Activated CD8-positive, alpha-beta memory T cell treated with anti-CD3 and anti-CD28 coated beads, Interleukin-2, amount 50 U/mL, for 1 hour (primary cell): ENCODE results near the gene CYP27B1.
"Not testable (repeated sequence)": the region's sequence is repeated elsewhere in the genome, so short reads cannot be mapped to it uniquely, and the experiment has no call there.

Experiments
- DNase-seq: peaks from one replicate; pipeline ENCODE4 v3.0.0-alpha.2; 2020; ENCODE audit errors: extremely low read depth

CYP27B1 gene

DNA sequence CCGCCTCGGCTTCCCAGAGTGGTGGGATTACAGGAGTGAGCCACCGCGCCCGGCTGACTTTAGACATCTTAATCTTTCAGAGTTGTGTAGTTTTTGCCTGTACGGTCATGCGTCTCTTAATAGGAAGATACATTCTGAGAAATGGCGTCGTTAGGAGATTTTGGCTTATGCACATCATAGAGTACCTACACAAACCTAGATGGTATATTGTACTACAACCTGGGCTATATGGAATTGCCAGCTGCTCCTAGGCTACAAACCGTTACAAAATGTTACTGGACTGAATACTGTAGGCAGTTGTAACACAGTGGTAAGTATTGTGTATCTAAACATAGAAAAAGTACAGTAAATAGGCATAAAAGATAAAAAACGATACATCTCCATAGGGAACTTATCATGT, 17.0 kb upstream of the CYP27B1 start:
- DNase-seq = no peak

- DNase-seq = no peak
Observed at GRCh38 chr12:57783466-57783801, 16.6 kb upstream of the CYP27B1 start.

DNA sequence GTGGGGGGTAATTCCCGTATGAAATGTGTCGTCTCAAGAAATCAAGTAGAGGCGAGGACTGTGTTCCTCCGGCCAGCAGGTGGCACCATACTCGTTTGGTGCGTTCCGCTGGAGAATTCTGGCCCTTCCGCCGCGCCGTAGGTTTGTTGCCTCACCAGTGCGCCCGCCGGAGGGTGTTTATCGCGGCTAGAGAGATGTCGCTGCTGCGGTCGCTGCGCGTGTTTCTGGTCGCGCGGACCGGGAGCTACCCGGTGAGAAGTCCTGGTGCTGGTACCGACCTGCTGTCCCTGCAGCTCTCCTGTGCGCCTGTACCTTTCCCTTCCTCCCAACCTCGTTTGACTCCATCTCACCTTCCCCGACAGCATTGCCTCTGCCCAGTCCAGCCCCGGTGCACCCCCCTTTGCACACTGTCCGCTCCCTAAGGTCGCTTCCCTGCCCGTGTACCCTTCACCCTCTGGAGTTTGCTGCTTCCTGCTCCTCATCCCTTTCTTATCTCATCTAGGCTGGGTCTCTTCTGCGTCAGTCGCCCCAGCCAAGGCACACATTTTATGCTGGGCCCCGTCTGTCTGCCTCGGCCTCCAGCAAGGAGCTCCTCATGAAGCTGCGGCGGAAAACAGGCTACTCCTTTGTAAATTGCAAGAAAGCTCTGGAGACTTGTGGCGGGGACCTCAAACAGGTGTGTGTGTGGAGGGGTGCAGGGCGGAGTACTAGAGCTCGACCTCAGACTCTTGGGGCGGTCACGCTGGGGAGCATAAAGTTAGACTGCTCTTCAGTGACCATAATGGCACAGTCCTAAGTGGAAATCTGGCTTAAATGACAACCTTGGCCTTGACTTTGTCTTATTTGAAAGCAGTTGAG, 16.0 kb upstream of the CYP27B1 start, which contains the start of gene TSFM:
Gene TSFM, plus strand, starts transcription at position 180 of the 858 bp plus-strand sequence. Its CDS starts 15 bp downstream, at position 195.
- DNase-seq = peak; percentile 96

DNA sequence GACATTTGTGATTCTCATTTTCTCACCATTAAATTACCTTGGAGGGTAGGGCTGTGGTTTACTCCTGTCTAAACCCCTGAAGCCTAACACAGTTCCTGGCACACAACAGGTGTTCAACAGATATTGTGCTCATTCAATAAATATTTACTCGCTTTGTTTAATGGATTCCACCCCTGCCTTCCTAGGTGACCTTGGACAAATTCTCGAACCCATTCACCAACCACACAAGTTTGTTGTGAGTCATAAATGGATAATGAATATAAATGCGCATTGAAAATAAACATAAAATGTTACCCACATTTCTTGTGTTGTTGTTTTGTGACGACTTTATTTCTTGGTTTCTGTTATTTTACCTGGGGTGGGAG, 15.3 kb upstream of the CYP27B1 start:
- DNase-seq = no peak

DNA sequence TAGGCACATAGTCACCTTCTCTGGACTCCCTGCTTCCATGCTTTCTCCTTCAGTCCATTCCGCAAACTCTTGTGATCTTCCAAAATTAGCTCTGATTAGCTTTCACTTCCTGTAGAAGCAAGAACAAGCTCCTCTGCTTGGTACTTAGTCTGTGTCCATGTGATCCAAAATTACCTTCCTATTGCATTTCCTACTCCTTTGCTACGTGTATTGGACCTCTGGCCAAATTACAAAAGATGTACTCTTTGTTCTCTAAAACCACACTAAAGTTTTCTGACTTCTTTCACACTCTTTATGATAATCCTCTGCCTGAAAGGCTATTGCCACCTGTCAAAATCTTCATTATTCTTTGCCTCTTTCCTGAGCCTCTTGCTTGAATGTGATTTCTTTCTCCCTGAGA, 14.9 kb upstream of the CYP27B1 start:
- no peak for DNase-seq

DNA sequence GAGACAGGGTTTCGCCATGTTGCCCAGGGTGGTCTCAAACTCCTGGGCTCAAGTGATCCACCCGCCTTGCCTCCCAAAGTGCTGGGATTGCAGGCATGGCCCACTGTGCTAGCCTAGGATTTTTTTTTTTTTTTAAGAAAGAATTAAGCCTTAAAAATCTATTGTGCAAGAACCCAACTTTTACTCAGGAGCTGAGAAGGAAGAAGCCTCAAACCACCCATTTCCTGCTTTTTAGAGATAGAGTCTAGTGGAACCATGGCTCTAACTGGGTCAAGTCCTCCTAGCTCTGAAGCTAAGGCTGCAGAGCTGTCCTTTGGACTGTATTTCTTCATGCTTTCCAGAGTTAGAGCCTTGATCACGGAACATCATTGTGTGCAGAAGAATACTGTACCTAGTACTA, 14.4 kb upstream of the CYP27B1 start:
- no peak for DNase-seq

GRCh38 chr12:57780284-57780897, 13.5 kb upstream of the CYP27B1 start:
- no peak for DNase-seq

DNA sequence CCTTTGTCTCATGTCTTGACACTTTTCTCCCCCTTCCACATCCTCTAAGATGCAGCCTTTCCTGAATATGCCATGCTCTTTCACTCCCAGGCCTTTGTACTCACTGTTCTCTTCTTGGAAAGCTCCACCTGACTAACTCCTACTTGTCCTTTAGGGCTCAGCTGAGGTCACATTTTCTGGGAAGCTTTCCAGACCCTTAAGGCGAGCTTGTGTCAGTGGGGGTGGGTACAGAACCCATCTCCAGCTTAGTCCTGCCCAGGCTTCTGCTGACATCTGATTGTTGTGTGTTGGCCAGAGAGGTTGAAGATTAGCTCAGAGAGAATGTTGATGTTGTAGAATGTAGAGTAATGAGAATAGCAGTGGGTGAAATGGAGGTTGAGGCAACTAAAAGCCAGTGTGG, 12.9 kb upstream of the CYP27B1 start:
- no peak for DNase-seq

GRCh38 chr12:57777911-57778310, 11.0 kb upstream of the CYP27B1 start:
- DNase-seq = no peak

DNA sequence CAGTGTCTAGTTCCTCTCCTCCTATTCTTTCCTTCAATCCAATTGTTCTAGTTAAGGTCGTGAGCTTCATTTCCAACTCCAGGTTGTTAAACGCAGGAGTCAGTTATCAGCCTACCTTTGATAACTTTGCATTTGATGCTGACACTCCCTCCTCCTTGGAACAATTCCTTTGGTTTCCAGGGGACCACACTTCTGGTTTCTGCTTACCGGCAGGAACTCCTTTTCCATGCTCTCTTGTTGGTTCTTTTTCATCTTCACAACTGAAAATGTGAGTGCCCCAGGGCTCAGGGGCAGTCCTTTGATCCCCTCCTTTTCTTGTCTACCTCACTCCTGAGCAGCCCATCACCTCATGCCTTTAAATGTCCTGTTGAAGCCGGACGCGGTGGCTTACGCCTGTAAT, 10.5 kb upstream of the CYP27B1 start:
- DNase-seq = no peak

- no peak for DNase-seq
Observed at GRCh38 chr12:57776247-57776587, 9.3 kb upstream of the CYP27B1 start.

- DNase-seq = no peak
Observed at GRCh38 chr12:57775563-57776246, 8.8 kb upstream of the CYP27B1 start.

GRCh38 chr12:57775044-57775443, 8.2 kb upstream of the CYP27B1 start:
- no peak for DNase-seq

DNA sequence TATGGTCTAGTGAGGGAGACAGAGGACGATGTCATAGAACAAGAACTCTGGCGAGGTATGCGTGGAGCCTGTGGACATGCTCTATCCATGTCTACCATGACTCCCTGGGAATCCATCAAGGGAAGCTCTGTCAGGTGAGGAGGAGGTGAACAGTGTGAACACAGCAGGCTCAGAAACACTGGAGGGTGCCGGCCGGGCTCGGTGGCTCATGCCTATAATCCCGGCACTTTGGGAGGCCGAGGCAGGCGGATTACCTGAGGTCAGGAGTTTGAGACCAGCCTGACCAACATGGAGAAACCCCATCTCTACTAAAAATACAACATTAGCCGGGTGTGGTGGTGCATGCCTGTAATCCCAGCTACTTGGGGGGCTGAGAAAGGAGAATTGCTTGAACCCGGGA, 7.8 kb upstream of the CYP27B1 start:
- DNase-seq = not testable (repeated sequence)

DNA sequence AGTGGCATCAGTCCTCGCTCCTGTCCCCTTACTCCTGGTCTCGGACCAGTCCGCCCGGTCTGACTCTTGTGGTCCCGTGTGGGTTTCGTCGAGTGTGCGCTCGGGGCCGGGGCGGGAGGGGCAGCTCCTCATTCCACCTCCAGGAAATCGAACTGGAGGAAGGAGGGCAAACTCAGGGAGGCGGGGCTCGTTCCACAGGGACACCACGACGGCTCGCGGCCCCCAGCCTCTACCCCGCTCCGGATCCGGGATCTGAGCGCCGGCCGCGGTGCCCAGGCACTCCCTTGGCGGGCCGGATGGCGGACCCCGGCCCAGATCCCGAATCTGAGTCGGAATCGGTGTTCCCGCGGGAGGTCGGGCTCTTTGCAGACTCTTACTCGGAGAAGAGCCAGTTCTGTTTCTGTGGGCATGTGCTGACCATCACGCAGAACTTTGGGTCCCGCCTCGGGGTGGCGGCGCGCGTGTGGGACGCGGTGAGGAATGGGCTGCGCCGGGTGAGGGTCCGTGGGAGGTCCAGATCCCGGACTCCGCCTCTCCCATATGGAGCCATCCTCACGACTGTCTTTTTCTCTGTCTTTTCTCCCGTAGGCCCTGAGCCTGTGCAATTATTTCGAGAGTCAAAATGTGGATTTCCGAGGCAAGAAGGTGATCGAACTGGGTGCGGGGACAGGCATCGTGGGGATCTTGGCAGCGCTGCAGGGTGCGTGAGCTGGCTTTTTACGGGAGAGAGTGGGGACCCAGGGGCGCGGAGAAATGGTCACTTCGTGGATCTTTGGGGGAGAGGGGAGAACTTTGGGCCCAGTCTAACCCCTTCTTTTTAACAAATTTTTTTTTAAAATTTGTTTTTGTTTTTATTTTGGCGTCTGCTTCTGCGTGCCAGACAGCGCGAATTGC, 5.8 kb upstream of the CYP27B1 start, which contains the start of gene EEF1AKMT3:
Gene EEF1AKMT3, plus strand, starts transcription at position 186 of the 894 bp plus-strand sequence. Its CDS starts 111 bp downstream, at position 297.
- no peak for DNase-seq

- peak; percentile 67 for DNase-seq
Observed at GRCh38 chr12:57771873-57772428, 5.1 kb upstream of the CYP27B1 start, which contains the start of gene METTL1. Gene METTL1 (minus strand): TSS chr12:57772105. CDS start chr12:57772083, 22 bp downstream.

- DNase-seq = peak; percentile 68
Observed at GRCh38 chr12:57771236-57771872, 4.5 kb upstream of the CYP27B1 start.

- DNase-seq = no peak
Observed at GRCh38 chr12:57770734-57771133, 3.9 kb upstream of the CYP27B1 start.

DNA sequence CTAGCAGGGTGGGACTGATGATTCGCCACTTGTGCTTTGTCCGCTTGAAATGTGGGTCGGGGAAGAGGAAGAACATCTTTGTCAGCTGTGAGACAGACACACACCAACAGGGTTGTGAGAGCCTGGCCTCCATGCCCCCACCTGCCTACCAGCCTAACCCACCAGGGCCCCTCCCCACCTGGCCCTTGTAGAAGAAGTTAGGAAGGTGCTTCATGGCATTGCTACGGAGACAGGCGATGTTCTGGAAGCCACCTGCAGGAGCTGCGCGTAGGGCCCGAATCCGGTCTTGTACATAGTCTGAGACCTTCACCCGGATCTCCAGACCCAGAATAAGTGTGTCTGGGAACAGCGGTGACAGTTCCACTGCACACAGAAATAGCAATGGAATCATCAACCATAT, 2.7 kb upstream of the CYP27B1 start:
- no peak for DNase-seq

DNA sequence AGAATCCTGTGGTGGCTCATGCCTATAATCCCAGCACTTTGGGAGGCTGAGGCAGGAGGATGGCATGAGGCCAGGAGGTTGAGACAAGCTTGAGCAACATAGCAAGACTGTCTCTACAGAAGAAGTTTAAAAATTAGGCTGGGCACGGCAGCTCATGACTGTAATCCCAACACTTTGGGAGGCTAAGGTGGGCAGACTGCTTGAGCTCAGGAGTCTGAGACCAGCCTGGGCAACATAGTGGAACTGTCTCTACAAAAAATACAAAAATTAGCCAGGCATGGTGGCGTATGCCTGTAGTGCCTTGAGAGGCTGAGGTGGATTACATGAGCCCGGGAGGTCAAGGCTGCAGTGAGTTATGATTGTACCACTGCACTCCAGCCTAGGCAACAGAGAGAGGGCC, 998 bp upstream of the CYP27B1 start:
- no peak for DNase-seq

- DNase-seq = no peak
Observed at GRCh38 chr12:57767305-57767698, 424 bp upstream of the CYP27B1 start.
